Measurements from ENCODE around the gene LGALS7B.
"Not testable (repeated sequence)": the region's sequence is repeated elsewhere in the genome, so short reads cannot be mapped to it uniquely, and the experiment has no call there.

LGALS7B gene

DNA sequence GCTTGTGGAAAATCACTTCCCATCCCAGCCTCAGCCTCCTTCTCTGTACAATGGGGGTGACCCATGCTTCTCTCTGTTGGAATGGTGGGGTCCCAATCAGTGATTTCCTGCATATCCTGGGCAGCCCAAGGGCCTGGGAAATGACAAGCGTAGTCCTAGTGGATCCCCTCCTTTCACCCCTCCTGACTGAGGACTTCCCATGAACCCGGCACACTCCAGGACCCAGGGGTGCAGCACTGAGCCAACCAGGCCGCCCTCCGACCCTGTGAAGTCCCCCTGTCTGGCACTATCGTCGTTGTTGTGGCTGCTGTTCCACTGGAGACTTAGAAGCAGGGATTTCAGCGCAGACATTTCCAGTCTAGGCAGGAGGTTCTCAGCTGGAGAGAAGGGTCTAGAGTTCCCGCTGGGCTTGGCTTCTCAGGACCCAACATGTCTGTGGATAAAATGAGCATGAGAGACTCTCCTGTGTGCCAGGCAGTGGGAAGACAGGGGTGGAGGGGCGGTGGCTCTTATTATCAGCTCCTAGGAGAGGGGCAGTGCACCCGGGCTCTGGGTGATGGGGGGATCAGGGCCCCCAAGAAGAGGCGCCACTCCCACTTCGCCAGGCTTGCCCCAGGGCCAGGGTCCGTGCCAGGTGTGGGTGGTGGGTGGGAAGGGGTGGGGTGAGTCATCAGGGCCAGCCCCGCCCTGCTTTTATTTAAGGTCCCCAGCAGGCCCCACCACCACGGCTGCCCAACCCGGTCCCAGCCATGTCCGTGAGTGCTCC is at the start of gene LGALS7B:
TSS of gene LGALS7B (plus strand) at position 723 of the 766 bp plus-strand sequence. CDS start at position 750, 27 bp downstream.
- no peak for DNase-seq

DNA sequence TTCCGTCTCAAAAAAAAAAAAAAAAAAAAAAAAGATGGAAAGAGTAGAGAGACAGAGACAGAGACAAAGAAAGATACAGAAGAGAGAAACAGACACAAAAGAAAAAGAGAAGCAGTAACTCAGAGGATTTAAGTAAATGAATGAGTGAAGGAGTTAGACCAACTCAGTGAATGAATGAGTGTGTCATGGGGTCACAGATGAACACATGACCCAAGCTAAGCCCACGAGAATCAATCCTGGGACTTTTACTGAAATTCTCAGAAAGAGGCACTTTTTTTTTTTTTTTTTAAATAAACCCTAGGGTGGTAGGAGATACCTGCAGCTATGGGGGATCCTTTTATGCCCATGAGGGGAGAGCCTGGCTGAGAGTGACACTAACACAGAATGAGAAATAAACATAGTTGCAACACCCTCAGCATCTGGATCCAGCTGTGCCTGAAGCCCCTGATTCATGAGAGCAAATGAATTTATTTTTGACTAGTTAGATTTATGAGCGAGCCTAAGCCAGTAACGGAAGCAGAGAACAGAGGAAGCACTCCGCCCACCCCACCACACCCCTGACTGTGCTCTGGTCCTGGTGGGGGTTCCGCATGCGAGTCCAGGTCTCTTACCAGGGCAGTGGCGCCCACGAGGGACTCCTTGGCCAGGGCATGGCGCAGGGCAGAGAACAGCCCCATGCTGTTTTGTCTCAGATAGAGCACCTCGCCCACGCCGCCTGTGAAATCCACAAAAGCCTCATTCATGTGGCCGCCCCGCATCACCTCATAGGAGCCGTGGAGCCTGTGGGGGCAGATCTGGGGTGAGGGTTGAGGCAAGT is 49.4 kb upstream of the LGALS7B start:
- no peak for DNase-seq

GRCh38 chr19:38740257-38740592 is 48.8 kb upstream of the LGALS7B start:
- DNase-seq, result no peak

GRCh38 chr19:38740932-38741331 is 48.1 kb upstream of the LGALS7B start:
- DNase-seq, result no peak

GRCh38 chr19:38741670-38742069 is 47.3 kb upstream of the LGALS7B start:
- DNase-seq, result no peak

- no peak for DNase-seq
Observed at GRCh38 chr19:38742296-38742695, 46.7 kb upstream of the LGALS7B start.

DNA sequence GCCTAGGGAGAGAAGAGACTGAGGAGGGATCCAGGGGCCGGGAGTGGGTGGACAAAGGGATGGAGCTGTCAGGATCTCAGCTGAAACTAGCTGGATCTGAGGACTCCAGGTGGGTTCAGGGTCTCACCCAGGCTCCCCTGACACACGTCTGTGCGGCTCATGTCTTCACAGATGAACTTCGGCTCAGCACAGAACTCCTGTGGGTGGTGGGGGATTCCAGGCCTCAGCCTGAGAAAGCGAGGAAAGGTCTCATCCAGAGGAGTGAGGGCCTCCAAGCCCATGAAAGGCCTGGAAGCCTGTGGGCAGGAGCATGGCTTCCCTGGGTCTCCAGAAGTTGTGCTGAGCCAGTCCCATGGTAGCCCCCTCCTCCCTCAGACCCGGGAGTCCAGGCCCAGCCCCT is 46.1 kb upstream of the LGALS7B start:
- no peak for DNase-seq

DNA sequence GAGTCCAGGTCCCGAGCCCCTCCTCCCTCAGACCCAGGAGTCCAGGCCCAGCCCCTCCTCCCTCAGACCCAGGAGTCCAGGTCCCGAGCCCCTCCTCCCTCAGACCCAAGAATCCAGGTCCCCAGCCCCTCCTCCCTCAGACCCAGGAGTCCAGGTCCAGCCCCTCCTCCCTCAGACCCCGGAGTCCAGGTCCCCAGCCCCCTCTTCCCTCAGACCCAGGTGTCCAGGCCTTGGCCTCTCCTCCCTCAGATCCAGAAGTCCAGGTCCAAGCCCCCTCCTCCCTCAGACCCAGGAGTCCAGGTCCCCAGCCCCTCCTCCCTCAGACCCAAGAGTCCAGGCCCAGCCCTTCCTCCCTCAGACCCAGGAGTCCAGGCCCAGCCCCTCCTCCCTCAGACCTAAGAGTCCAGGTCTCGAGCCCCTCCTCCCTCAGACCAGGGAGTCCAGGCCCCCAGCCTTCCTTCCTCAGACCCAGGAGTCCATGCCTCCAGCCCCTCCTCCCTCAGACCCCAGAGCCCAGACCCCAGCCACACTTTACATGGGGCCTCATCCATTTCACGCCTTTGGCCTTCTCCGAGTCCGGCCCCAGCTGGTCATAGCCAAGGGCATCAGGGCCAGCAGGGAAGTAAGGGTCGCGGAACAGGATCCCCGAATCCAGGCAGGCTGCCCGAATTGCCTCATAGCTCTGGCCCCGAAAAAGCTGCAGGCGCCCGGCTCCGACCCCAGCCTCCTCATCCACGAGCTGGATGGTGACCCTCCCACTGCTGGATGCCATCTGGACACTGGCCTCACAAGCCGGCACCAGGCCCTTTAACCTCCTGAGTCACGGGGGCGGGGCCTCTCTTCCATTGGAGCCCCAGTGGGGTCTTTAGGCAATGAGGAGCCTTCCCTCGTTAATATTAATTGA is 45.4 kb upstream of the LGALS7B start:
- no peak for DNase-seq

DNA sequence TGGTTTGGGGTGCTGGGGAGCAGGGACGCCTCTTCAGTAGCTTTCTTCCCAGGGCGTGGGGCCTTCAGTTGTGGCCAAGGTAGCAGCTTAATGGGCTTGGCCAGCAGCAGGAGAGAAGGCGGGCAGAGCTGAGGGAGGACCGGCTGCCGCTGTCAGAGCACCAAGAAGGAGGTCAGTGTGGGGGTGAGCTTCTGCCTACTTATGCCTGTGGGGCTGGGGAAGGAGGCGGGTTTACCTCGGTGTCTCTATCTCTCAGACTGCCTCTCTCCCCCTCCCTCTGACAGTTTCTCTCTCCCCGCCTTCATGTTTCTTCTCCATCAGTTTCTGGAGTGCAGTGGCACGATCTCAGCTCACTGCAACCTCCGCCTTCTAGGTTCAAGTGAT is 44.7 kb upstream of the LGALS7B start, which contains the start of gene CAPN12:
TSS of gene CAPN12 (minus strand) at position 177 of the 384 bp plus-strand sequence. CDS start 309 bp downstream, outside the sequence.
- DNase-seq, result no peak

GRCh38 chr19:38744874-38745273 is 44.1 kb upstream of the LGALS7B start:
- no peak for DNase-seq

- DNase-seq, result no peak
Observed at GRCh38 chr19:38745316-38745715, 43.7 kb upstream of the LGALS7B start.

GRCh38 chr19:38753783-38754182 is 35.2 kb upstream of the LGALS7B start:
- DNase-seq, result not testable (repeated sequence)

- DNase-seq, result not testable (repeated sequence)
Observed at GRCh38 chr19:38754196-38754595, 34.8 kb upstream of the LGALS7B start.

- no peak for DNase-seq
Observed at GRCh38 chr19:38759590-38760003, 29.4 kb upstream of the LGALS7B start.

DNA sequence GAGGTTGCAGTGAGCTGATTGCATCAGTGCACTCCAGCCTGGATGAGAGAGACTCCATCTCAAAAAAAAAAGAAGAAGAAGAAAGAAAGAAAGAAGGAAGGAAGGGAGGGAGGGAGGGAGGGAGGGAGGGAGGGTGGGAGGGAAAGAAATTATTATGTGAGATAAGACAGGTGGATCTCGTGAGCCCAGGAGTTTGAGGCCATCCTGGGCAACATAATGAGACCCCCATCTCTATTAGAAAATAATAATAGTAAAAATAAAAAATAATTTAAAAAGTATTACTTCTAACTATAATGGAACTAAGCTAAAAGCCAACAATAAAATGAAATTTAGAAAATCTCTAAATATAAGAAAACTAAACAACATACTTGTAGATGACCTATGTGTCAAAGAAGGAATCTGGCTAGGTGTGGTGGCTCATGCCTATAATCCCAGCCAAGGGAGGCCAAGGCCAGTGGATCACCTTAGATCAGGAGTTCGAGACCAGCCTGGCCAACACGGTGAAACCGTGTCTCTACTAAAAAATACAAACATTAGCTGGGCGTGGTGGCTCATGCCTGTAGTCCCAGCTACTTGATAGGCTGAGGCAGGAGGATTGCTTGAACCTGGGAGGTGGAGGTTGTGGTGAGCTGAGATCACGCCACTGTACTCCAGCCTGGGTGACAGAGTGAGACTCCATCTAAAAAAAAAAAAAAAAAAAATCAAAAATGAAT is 28.0 kb upstream of the LGALS7B start:
- DNase-seq, result peak; percentile 8

DNA sequence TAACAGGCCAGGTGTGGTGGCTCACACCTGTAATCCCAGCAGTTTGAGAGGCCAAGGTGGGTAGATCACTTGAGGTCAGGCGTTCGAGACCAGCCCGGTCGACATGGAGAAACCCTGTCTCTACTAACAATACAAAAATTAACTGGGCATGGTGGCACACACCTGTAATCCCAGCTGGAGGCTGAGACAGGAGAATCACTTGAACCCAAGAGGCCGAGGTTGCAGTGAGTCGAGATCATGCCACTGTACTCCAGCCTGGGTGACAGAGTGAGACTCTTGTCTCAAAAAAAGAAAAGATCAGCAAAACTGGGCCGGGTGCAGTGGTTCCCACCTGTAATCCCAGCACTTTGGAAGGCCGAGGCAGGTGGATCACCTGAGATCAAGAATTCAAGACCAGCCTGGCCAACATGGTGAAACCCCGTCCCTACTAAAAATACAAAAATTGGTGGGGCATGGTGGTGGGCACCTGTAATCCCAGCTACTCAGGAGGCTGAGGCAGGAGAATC is 27.1 kb upstream of the LGALS7B start:
- not testable (repeated sequence) for DNase-seq

DNA sequence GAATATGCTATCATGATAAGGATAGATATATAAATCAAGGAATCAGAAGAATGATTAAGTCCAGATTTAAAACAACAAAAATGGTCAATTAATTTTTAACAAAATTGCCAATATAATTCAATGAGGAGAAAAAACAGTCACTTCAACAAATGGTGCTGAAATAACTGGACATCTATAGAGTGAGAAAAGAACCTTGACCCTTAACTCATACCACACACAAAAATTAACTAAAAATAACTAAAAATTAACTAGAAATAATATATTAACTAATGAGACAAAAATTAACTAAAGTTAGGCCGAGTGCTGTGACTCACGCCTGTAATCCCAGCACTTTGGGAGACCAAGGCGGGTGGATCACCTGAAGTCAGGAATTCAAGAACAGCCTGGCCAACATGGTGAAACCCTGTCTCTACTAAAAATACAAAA is 25.2 kb upstream of the LGALS7B start:
- no peak for DNase-seq

- no peak for DNase-seq
Observed at GRCh38 chr19:38765214-38765613, 23.8 kb upstream of the LGALS7B start.

DNA sequence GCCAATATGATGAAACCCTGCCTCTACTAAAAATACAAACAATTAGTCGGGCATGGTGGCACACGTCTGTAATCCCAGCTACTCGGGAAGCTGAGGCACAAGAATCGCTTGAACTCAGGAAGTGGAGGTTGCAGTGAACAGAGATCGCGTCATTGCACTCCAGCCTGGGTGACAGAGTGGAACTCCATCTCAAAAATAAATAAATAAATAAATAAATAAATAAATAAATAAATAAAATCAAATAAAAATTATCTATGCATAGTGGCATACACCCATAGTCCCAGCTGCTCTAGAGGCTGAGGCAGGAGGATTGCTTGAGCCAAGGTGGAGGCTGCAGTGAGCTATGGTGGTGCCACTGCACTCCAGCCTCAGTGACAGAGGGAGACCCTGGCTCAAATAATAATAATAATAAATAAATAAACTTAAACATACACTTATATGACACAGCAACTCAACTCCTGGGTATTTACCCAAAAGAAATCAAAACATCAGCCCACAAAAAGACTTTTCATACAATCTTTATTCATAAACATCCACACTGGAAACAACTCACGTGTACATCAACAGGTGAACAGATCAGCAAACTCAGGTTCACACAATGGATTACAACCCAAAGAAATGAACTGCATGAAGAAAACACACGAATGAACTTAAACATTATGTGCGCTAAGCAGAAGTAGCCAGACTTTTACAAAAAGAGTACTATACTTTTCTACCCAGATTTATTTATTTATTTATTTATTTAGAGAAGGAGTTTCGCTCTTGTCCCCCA is 22.5 kb upstream of the LGALS7B start:
- no peak for DNase-seq

DNA sequence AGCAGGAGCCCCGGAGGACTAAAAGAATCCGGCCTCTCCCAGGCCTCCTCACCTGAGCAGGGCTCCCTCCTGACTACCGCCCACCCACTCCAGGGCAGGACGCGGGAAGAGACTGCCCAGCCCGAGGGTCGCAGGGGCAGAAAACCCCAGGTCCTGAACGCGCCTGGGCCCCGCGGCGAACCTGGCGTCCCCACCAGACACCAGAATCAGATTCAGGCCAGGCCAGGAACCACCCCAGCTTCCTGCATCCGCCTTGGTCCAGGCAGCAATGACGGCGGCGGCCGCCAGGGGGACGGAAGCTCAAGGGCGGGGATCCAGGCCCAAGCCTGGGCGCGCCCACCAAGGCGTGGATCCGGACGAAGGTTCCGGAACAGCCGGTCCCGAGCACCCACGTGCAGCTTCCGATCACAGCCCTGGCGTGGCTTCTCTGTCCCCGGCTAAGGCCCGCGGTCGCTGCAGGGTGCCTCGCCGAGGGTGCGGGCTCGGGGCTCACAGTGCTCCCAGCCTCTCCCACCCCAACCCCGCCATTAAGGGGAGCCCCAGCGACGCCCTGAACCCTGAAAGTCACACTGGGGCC is 19.3 kb upstream of the LGALS7B start:
- peak; percentile 90 for DNase-seq

Data from CD4-positive, alpha-beta T cell treated with Interleukin-12 subunit alpha and Interleukin-12 subunit beta, for 1 hour (primary cell).